ENCODE data around the gene MRPL22. TPM values are rescaled to one million over a fixed set of nuclear protein-coding genes. Genes with fewer than 3 reads are reported as not detected.

Gene MRPL22
- total and polyA plus RNA-seq, 2 of the 13 experiments (the other 11 are each of a cell fraction or from before 2014, with no cell fraction given), result 66.8 to 84.8 TPM

DNA sequence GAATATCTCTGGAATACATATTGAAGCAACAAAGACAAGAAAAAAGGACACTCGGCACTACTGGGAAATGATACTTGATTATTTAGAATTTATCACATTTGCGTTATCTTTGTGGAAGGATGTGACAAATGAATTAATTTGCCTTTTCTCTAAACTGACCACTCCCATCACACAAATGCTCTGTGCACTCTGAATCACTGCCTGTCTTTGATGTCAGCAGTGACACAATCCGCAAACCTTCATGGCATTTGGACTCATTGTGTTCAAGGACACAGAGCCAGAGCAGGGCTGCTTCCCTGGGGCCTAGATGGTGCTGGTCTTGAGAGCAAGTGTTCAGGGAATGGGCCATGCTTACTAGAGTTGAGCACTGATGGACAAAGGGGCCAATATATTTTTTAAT is 67.8 kb downstream of the MRPL22 start (continued):
- TF ChIP-seq KDM5B (CRISPR knock-in tag; IDR thresholded peaks at IDR 0.05; ENCODE audit: borderline replicate concordance), result no peak
- TF ChIP-seq ELF1 (CRISPR knock-in tag; IDR thresholded peaks at IDR 0.05), result no peak
- 0 out of 2 replicates have a peak, but pooled peaks have one; percentile 33 for TF ChIP-seq SMARCC2 (IDR thresholded peaks at IDR 0.05)
- no peak for TF ChIP-seq HIVEP1 (CRISPR knock-in tag; IDR thresholded peaks at IDR 0.05)
- TF ChIP-seq CAMTA2 (CRISPR knock-in tag; IDR thresholded peaks at IDR 0.05; ENCODE audit: borderline replicate concordance), result no peak
- TF ChIP-seq ZNF230 (CRISPR knock-in tag; IDR thresholded peaks at IDR 0.05), result no peak
- no peak for TF ChIP-seq ZNF510 (CRISPR knock-in tag; IDR thresholded peaks at IDR 0.05; ENCODE audit: low read depth)
- no peak for TF ChIP-seq ZNF143 (CRISPR knock-in tag; IDR thresholded peaks at IDR 0.05)
- TF ChIP-seq, protein P1, sequence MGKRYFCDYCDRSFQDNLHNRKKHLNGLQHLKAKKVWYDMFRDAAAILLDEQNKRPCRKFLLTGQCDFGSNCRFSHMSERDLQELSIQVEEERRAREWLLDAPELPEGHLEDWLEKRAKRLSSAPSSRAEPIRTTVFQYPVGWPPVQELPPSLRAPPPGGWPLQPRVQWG (CRISPR knock-in tag; IDR thresholded peaks at IDR 0.05; ENCODE audit: borderline replicate concordance, low read depth), result no peak
- TF ChIP-seq ZSCAN29 (CRISPR knock-in tag; conservative IDR thresholded peaks at IDR 0.05), result no peak
- TF ChIP-seq GATAD2A (CRISPR knock-in tag; IDR thresholded peaks at IDR 0.05), result peak; percentile 76
- no peak for TF ChIP-seq SIX1 (CRISPR knock-in tag; IDR thresholded peaks at IDR 0.05; ENCODE audit: borderline replicate concordance)
- peak; percentile 62; the same call in 1 of the 2 replicates for TF ChIP-seq ZKSCAN1 (IDR thresholded peaks at IDR 0.05; ENCODE audit: low read length)
- TF ChIP-seq, protein P2, sequence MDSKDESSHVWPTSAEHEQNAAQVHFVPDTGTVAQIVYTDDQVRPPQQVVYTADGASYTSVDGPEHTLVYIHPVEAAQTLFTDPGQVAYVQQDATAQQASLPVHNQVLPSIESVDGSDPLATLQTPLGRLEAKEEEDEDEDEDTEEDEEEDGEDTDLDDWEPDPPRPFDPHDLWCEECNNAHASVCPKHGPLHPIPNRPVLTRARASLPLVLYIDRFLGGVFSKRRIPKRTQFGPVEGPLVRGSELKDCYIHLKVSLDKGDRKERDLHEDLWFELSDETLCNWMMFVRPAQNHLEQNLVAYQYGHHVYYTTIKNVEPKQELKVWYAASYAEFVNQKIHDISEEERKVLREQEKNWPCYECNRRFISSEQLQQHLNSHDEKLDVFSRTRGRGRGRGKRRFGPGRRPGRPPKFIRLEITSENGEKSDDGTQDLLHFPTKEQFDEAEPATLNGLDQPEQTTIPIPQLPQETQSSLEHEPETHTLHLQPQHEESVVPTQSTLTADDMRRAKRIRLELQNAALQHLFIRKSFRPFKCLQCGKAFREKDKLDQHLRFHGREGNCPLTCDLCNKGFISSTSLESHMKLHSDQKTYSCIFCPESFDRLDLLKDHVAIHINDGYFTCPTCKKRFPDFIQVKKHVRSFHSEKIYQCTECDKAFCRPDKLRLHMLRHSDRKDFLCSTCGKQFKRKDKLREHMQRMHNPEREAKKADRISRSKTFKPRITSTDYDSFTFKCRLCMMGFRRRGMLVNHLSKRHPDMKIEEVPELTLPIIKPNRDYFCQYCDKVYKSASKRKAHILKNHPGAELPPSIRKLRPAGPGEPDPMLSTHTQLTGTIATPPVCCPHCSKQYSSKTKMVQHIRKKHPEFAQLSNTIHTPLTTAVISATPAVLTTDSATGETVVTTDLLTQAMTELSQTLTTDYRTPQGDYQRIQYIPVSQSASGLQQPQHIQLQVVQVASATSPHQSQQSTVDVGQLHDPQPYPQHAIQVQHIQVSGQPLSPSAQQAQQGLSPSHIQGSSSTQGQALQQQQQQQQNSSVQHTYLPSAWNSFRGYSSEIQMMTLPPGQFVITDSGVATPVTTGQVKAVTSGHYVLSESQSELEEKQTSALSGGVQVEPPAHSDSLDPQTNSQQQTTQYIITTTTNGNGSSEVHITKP (CRISPR knock-in tag; IDR thresholded peaks at IDR 0.05; ENCODE audit: low read depth), result 0 out of 2 replicates have a peak, but pooled peaks have one; percentile 22
- TF ChIP-seq ZNF337 (CRISPR knock-in tag; IDR thresholded peaks at IDR 0.05; ENCODE audit: borderline replicate concordance, low read depth), result no peak
- TF ChIP-seq MEIS2 (CRISPR knock-in tag; IDR thresholded peaks at IDR 0.05), result no peak
- TF ChIP-seq, protein P3, sequence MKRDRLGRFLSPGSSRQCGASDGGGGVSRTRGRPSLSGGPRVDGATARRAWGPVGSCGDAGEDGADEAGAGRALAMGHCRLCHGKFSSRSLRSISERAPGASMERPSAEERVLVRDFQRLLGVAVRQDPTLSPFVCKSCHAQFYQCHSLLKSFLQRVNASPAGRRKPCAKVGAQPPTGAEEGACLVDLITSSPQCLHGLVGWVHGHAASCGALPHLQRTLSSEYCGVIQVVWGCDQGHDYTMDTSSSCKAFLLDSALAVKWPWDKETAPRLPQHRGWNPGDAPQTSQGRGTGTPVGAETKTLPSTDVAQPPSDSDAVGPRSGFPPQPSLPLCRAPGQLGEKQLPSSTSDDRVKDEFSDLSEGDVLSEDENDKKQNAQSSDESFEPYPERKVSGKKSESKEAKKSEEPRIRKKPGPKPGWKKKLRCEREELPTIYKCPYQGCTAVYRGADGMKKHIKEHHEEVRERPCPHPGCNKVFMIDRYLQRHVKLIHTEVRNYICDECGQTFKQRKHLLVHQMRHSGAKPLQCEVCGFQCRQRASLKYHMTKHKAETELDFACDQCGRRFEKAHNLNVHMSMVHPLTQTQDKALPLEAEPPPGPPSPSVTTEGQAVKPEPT (CRISPR knock-in tag; IDR thresholded peaks at IDR 0.05; ENCODE audit: low read depth), result no peak
